ENCODE data around the gene SEC31B. TPM values are rescaled to one million over a fixed set of nuclear protein-coding genes. Genes with fewer than 3 reads are reported as not detected.

Gene SEC31B
- total and polyA plus RNA-seq, 2 of the 8 experiments (the other 6 are each of a cell fraction or from before 2014, with no cell fraction given): 4.1 to 5.3 TPM

DNA sequence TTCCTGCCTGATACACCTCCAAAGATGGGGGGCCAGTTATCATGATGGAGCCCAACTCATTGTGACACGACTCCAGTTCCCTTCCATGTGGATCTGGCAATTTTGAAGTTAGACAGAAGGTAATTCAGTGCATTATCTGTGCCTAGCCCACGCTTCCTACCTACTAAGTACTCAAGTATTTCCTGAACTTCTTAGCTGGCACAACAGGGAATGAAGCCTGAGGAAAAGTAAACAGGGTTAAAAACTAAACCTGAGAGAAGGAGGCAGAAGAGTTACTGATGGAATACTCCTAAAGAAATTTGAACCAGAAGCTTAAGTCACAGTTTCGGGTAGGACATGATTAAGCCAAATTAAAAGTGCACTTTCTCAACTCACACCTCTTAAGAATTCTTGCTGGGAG lies 1.1 kb upstream of the SEC31B start (continued):
- TF ChIP-seq NRF1 (IDR thresholded peaks at IDR 0.05; ENCODE audit: low read depth, low read length): no peak
- no peak for TF ChIP-seq SIX5 (IDR thresholded peaks at IDR 0.05; ENCODE audit: low read depth, low read length)
- TF ChIP-seq GABPA (IDR thresholded peaks at IDR 0.05; ENCODE audit: borderline replicate concordance, insufficient read depth, low read length): no peak
- no peak for TF ChIP-seq TAF1 (IDR thresholded peaks at IDR 0.05; ENCODE audit: low read depth, low read length)
- TF ChIP-seq SP4 (IDR thresholded peaks at IDR 0.05; ENCODE audit: low read length): no peak
- TF ChIP-seq POLR2A (IDR thresholded peaks at IDR 0.05; ENCODE audit: control extremely low read depth in 1 of 2, low read depth in 2 of 2, low read length in 2 of 2): no peak

Measured in H1 (cell line).